Endothelial cell of umbilical vein (primary cell): ENCODE measurements around the gene TMEM121B. TPM values are rescaled to one million over a fixed set of nuclear protein-coding genes. Genes with fewer than 3 reads are reported as not detected.

Experiments
- BruUV-seq: library from RNA; stranded (reverse); fragments of 400-500 nt; replicated peaks from 2 replicates; lab custom pipeline; 2021; lab: Mats Ljungman, UMichigan
- CTCF ChIA-PET: fragments of 300-600, 350-600 bp; sonication (Branson Sonifier 250); formaldehyde crosslinking; loops from one replicate; lab custom pipeline; 2021; ENCODE audit warnings: antibody characterized with exemption, inconsistent platforms; lab: Charles Lee
- POLR2A ChIA-PET: fragments of 300-600, 350-600 bp; sonication (Branson Sonifier 250); formaldehyde crosslinking; loops from one replicate; lab custom pipeline; 2021; ENCODE audit warnings: antibody characterized with exemption, inconsistent platforms; lab: Charles Lee
- DNase-seq: peaks from one replicate; pipeline ENCODE4 v3.0.0-alpha.2; 2011; ENCODE audit warnings: low read depth, low spot score
- FAIRE-seq: peaks from 2 replicates; lab custom pipeline; 2011; peaks lifted over from hg19 to GRCh38; lab: Jason Lieb, UNC
- H2AFZ ChIP-seq: 2 replicates; pipeline ENCODE4 v1.6.0; 2012; ENCODE audit warnings: low read depth, low read length, control low read depth, inconsistent platforms
- H3K27ac ChIP-seq: 2 replicates; pipeline ENCODE4 v1.5.1; 2011; ENCODE audit warnings: low read depth, mild to moderate bottlenecking, control low read depth, low read length, moderate library complexity; ENCODE audit not compliant: insufficient read depth
- H3K27me3 ChIP-seq, 2 experiments: 2 replicates each; pipeline versions ENCODE4 v1.6.0 to v1.6.1; 2011; ENCODE audit warnings: low read length in 2 of 2, mixed read lengths in 1 of 2; ENCODE audit not compliant: control insufficient read depth in 2 of 2, insufficient read depth in 2 of 2
- H3K36me3 ChIP-seq, 2 experiments: 2 replicates in 1 of 2; 3 replicates in 1 of 2; pipeline ENCODE4 v1.5.1; 2011; ENCODE audit warnings: low read length in 2 of 2, mild to moderate bottlenecking in 1 of 2, moderate library complexity in 1 of 2; ENCODE audit not compliant: control insufficient read depth in 2 of 2, insufficient read depth in 2 of 2; ENCODE audit errors: extremely low read depth in 1 of 2
- H3K4me1 ChIP-seq: 3 replicates; pipeline ENCODE4 v1.5.1; 2011; ENCODE audit warnings: mild to moderate bottlenecking, low read length; ENCODE audit not compliant: control insufficient read depth, insufficient read depth; ENCODE audit errors: extremely low read depth
- H3K4me2 ChIP-seq: 2 replicates; pipeline ENCODE4 v1.6.1; 2011; ENCODE audit warnings: low read length, control low read depth, mixed read lengths; ENCODE audit not compliant: insufficient read depth
- H3K4me3 ChIP-seq, 3 experiments: fragments of 200-600 bp in 1 of 3; sonication (generic), shearing (Covaris generic) in 1 of 3; replicated peaks in 1 of 3; 2 replicates each; pipeline ENCODE4 v1.5.1; 2011 to 2016; ENCODE audit warnings: control low read depth in 3 of 3, low read length in 3 of 3, mild to moderate bottlenecking in 2 of 3, inconsistent platforms in 1 of 3, low read depth in 1 of 3, moderate library complexity in 1 of 3; ENCODE audit not compliant: insufficient read depth in 1 of 3
- H3K79me2 ChIP-seq: 2 replicates; pipeline ENCODE4 v1.6.0; 2012; ENCODE audit warnings: low read length, inconsistent platforms; ENCODE audit not compliant: control insufficient read depth, insufficient read depth
- H3K9ac ChIP-seq: replicated peaks from 2 replicates; pipeline ENCODE3; 2011; ENCODE audit warnings: low read length, control low read depth; ENCODE audit not compliant: insufficient read depth; ENCODE audit errors: extremely low read depth
- H3K9me1 ChIP-seq: replicated peaks from 3 replicates; pipeline ENCODE4 v1.6.0; 2011; ENCODE audit warnings: mild to moderate bottlenecking, low read length; ENCODE audit not compliant: control insufficient read depth, insufficient read depth; ENCODE audit errors: extremely low read depth
- H3K9me3 ChIP-seq: replicated peaks from 2 replicates; pipeline ENCODE4 v1.5.1; 2012; ENCODE audit warnings: low read length, inconsistent platforms; ENCODE audit not compliant: control insufficient read depth, insufficient read depth
- H4K20me1 ChIP-seq: replicated peaks from 2 replicates; pipeline ENCODE3; 2011; ENCODE audit warnings: mild to moderate bottlenecking, low read length; ENCODE audit not compliant: control insufficient read depth, insufficient read depth; ENCODE audit errors: extremely low read depth
- EZH2 ChIP-seq: IDR thresholded peaks from 2 replicates; pipeline ENCODE4 v1.6.1; 2012; ENCODE audit warnings: borderline replicate concordance, low read depth, mild to moderate bottlenecking, moderate library complexity, low read length, inconsistent platforms; ENCODE audit not compliant: severe bottlenecking
- FOS ChIP-seq: IDR thresholded peaks from 2 replicates; pipeline ENCODE4 v1.6.1; 2011; ENCODE audit warnings: mild to moderate bottlenecking, low read length, moderate library complexity, borderline replicate concordance; ENCODE audit not compliant: insufficient read depth
- GATA2 ChIP-seq: IDR thresholded peaks from 2 replicates; pipeline ENCODE4 v1.7.0; 2011; ENCODE audit warnings: low read depth, mild to moderate bottlenecking, moderate library complexity, mixed read lengths, low read length; ENCODE audit not compliant: insufficient read length, insufficient read depth
- JUN ChIP-seq: IDR thresholded peaks from 2 replicates; pipeline ENCODE4 v1.6.1; 2011; ENCODE audit warnings: borderline replicate concordance, low read depth; ENCODE audit not compliant: insufficient read length, insufficient read depth
- MYC ChIP-seq: IDR thresholded peaks from one replicate; pipeline ENCODE4 v1.6.1; 2011; ENCODE audit warnings: mild to moderate bottlenecking, low read depth, low read length
- POLR2A ChIP-seq: IDR thresholded peaks from 2 replicates; pipeline ENCODE4 v1.6.1; 2012; ENCODE audit warnings: low read depth, mild to moderate bottlenecking, control low read depth, low read length
- POLR2AphosphoS5 ChIP-seq: IDR thresholded peaks from 2 replicates; pipeline ENCODE4 v1.6.1; 2012; ENCODE audit warnings: low read depth, mild to moderate bottlenecking, control low read depth, low read length, moderate library complexity; ENCODE audit not compliant: insufficient read depth
- dilution Hi-C: fragments of 300-500 bp; cut with MboI; formaldehyde crosslinking; loops from one replicate; pipeline ENCODE4 v1.15.0; 2019; ENCODE audit warnings: low sequenced_read_pairs; ENCODE audit not compliant: extremely low pct_ligation_motif_present
- intact Hi-C: fragments of 100-400 bp; cut with micrococcal nuclease; formaldehyde crosslinking; loops from one replicate; pipeline ENCODE4 v1.10.0; 2022
- polyA plus RNA-seq, 4 experiments: library from polyadenylated mRNA; depleted of rRNA in 3 of 4; stranded (reverse) in 3 of 4; unstranded in 1 of 4; fragments of >200 nt; gene quantifications; 2 replicates each; pipeline versions ENCODE4 v1.2.1 to v1.2.3, GENCODE V29; 2011 to 2012; ENCODE audit warnings: missing spikeins in 1 of 4
- total RNA-seq: library from RNA; stranded (reverse); gene quantifications from 2 replicates; pipeline ENCODE4 v1.2.3, GENCODE V29; 2021
- TF ChIP-seq, protein P1 (sequence below), 2 donors: IDR thresholded peaks; 1 replicate in 1 of 2; 2 replicates in 1 of 2; pipeline ENCODE4 v1.5.1; 2011; ENCODE audit warnings: low read length in 2 of 2, mild to moderate bottlenecking in 2 of 2, moderate library complexity in 2 of 2, control low read depth in 1 of 2, inconsistent platforms in 1 of 2, low read depth in 1 of 2; ENCODE audit not compliant: insufficient read depth in 1 of 2; ENCODE audit errors: extremely low read depth in 1 of 2
- TF ChIP-seq, protein P2 (sequence below): IDR thresholded peaks from 2 replicates; pipeline ENCODE4 v1.6.1; 2011; ENCODE audit not compliant: insufficient read depth, insufficient read length

Gene TMEM121B
- total and polyA plus RNA-seq, 2 donors (not counting 3 experiments of a cell fraction or from before 2014, with no cell fraction given): 0.18 to 0.33 TPM

GRCh38 chr22:17140022-17140421 is 18.9 kb upstream of the TMEM121B start:
- no TSS peak for BruUV-seq
- H3K4me2 ChIP-seq: no peak overlapping the region
- H3K4me3 ChIP-seq: no peak overlapping the region
- dilution Hi-C loops (no loop called here), intact Hi-C loops (no loop called here)
- TF ChIP-seq FOS: no peak
- TF ChIP-seq JUN: no peak
- no peak for TF ChIP-seq MYC
- H3K27ac ChIP-seq: no peak overlapping the region
- ChIA-PET CTCF (no interaction called here), POLR2A (no interaction called here)
- no peaks in the 10 kb centered on the region for H3K27me3 ChIP-seq
- H3K9ac ChIP-seq: no peak overlapping the region
- no peaks in the 10 kb centered on the region for H3K4me1 ChIP-seq
- DNase-seq: no peak
- H3K9me3 ChIP-seq: no peaks in the 10 kb centered on the region
- H4K20me1 ChIP-seq: no peaks in the 10 kb centered on the region
- FAIRE-seq: no peak
- no peaks in the 10 kb centered on the region for H3K79me2 ChIP-seq
- no peak overlapping the region for H2AFZ ChIP-seq
- H3K36me3 ChIP-seq: peaks cover 0 to 23% of the 10 kb centered on the region in 2 experiments
- no peaks in the 10 kb centered on the region for H3K9me1 ChIP-seq

DNA sequence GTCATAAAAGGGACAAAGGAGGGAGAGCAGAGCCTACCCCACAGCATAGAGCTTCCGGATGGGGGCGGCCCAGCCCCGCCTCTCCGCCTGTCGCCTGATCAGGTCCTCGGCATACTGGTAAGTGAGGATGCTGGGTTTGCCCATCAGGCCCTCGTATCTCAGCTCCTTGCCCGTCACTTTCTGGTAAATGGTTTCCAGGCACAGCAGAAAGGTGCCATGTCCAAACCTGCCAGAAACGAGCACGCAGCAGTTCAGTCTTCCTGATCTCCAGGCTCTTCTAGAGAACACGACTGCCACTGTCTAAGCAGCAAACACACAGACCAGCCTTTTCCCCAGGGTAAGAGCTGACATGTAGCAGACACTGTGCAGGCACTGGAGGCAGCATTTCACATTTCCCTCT is 17.4 kb upstream of the TMEM121B start:
- Histone ChIP-seq H3K79me2 (no peaks in the 10 kb centered on the region), H3K27ac (no peak overlapping the region), H3K4me3 (no peak overlapping the region), H4K20me1 (no peaks in the 10 kb centered on the region), H3K9ac (no peak overlapping the region), H3K36me3 (peaks cover 0 to 20% of the 10 kb centered on the region in 2 experiments), H3K9me3 (no peaks in the 10 kb centered on the region), H3K4me1 (no peaks in the 10 kb centered on the region), H2AFZ (no peak overlapping the region), H3K27me3 (no peaks in the 10 kb centered on the region), H3K9me1 (no peaks in the 10 kb centered on the region), H3K4me2 (no peak overlapping the region)
- TF ChIP-seq POLR2AphosphoS5 (no peak), MYC (no peak), GATA2 (no peak), JUN (no peak), EZH2 (no peak), POLR2A (no peak), FOS (no peak)
- TF ChIP-seq, protein P1, sequence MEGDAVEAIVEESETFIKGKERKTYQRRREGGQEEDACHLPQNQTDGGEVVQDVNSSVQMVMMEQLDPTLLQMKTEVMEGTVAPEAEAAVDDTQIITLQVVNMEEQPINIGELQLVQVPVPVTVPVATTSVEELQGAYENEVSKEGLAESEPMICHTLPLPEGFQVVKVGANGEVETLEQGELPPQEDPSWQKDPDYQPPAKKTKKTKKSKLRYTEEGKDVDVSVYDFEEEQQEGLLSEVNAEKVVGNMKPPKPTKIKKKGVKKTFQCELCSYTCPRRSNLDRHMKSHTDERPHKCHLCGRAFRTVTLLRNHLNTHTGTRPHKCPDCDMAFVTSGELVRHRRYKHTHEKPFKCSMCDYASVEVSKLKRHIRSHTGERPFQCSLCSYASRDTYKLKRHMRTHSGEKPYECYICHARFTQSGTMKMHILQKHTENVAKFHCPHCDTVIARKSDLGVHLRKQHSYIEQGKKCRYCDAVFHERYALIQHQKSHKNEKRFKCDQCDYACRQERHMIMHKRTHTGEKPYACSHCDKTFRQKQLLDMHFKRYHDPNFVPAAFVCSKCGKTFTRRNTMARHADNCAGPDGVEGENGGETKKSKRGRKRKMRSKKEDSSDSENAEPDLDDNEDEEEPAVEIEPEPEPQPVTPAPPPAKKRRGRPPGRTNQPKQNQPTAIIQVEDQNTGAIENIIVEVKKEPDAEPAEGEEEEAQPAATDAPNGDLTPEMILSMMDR (IDR thresholded peaks at IDR 0.05; ENCODE audit: extremely low read depth in 1 of 2, insufficient read depth in 1 of 2, low read depth in 1 of 2, low read length in 2 of 2): no peak
- TF ChIP-seq, protein P2, sequence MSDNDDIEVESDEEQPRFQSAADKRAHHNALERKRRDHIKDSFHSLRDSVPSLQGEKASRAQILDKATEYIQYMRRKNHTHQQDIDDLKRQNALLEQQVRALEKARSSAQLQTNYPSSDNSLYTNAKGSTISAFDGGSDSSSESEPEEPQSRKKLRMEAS: no peak
- no peak for DNase-seq
- CTCF ChIA-PET: interaction anchor here (0.6 to 1.7 kb wide), 3 partner anchors 10 to 363 kb away, joined by 3 to 7 read pairs (median 3); no protein-coding TSS in a partner anchor
- POLR2A ChIA-PET: no interaction called here
- intact Hi-C loops (no loop called here), dilution Hi-C loops (no loop called here)
- no TSS peak for BruUV-seq
- FAIRE-seq: no peak
